Eye (tissue), 1 donor: ENCODE results near the gene TARS3.
"Not testable (repeated sequence)": the region's sequence is repeated elsewhere in the genome, so short reads cannot be mapped to it uniquely, and the experiment has no call there.

ENCODE experiments used
- DNase-seq: peaks from one replicate; pipeline ENCODE4 v3.0.0-alpha.2; 2015

TARS3 gene

GRCh38 chr15:101723874-101724674, at the start of gene TARS3:
Gene TARS3, minus strand, starts transcription at chr15:101724473. Its CDS starts 86 bp downstream, at chr15:101724387.
- DNase-seq = peak; percentile 96

DNA sequence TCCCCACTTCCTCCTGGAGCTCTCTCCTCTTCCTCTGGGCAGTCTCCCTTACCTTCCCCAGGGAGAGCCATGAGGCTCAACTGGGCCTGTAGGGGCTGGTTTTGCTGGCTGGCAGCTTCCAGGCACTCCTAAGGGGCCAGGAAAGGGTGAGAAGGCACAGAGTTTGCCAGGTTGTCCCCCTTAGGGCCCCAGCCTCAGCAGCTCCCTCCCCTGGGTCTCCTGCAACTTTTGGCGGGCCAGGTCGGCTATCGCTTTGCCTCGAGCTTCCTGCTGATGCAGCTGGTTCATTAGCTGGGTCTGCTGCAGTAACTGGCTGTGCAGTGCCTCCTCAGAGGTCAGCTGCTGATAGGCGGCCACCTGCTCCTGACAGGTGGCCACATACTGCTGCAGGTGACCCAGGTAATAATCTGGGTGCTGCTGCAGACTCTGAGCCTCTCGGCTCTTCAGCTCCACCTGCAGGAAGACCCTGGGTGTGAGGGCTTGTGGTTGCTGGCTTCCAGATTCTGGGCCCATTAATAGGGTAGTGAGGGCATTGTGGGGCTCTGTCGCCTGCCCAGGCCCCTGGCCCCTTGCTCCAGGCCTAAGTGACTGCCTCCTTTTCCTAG, 49.3 kb upstream of the TARS3 start:
- no peak for DNase-seq

DNA sequence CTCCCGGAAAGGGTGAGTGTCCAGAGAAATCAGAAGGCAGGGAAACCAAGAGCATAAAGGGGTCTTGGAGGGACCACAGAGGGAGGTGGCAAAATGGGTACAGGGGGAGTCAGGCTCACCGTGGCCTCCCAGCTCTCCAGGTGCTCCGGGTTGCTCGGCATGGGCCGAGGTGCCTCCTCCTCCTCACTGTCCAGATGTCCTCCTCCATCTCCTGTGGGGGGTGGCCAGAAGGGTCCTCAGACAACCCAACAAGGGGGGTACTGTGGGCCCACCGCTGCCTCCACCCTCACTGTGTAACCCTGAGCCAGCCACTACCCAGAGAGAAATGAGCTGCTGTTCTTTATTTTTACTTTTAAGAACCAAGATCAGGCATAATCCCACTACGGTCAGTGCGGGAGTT, 48.6 kb upstream of the TARS3 start:
- DNase-seq = no peak

DNA sequence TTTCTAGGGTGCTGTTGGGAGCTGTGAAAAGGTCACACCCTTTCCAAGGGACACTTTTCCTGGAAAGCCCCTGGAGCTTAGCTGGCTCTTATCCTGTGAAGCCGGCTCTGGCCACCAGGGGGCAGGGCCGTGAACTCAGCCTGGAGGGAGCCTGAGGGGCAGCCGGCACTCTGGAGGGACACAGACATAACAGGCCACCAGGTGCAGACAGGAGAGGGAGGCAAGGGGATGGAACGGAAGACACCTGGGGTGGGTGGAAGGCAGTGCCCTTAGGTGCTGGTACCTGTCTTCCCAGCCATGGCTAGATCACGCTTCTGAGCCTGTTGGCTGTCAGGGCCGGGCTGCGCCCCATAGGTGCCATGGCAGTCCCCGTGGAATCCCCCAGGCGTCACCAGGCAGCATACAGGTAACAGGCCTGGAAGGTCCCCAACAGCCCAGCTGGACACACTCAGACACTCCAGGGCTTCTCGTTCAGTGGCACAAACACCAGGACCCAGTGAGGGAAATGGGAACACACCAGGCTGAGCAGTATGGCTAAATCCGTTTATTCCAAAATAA, 42.9 kb upstream of the TARS3 start:
- not testable (repeated sequence) for DNase-seq

GRCh38 chr15:101765772-101766456, 41.6 kb upstream of the TARS3 start:
- no peak for DNase-seq

GRCh38 chr15:101765340-101765671, 41.0 kb upstream of the TARS3 start:
- DNase-seq = not testable (repeated sequence)

- not testable (repeated sequence) for DNase-seq
Observed at GRCh38 chr15:101764669-101765339, 40.5 kb upstream of the TARS3 start.

DNA sequence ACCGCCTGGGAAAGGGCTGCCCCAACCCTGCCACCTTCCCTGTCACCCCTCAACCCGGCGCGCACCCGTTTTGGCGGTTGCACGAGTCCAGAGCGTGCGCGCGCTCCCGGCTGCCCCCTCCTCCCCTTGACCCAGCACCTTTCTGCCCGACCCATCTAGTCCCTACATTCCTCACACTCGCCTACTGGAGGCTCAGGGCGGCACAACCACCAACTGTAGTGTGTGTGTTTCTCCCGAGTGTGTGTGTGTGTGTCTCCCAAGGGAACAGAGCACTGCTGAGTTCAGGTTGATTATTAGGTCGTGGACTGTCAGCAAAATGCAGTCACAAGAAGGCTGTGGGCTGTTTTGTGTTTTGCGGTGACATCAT, 22.4 kb upstream of the TARS3 start:
- not testable (repeated sequence) for DNase-seq

DNA sequence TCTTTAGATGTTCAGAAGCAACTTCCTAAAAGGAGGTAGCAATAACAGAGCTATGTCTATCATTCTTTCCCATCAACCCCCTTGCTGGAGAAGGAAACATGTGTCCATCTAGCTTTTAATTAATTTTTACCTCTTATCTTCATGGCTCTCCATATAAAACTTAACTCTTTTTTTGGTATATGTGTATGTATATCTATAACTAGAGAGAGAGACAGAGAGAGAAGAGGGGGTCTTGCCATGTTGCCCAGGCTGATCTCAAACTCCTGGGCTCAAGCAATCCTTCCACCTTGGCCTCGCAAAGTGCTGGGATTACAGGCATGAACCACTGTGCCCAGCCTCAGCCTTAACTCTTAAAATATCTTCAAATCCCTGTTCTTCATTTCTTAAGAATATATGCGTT, 10.6 kb upstream of the TARS3 start:
- not testable (repeated sequence) for DNase-seq

DNA sequence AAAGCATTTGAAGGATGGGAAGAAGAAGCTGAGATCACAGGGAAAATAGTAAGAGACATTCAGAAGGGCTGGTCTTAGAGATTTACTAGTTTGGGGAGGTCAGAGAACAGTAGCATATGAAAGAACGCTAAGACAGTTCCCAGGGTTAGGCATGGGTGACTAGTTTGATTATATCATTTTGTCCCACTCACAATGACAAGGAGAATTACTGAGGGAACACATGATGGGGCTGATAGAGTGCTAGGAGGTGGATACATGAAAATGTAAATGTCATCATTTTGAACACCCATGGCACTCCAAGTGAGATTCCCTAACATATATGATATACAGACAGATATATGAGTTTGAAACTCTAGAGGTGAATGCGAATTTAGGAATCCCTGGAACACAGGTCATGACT, 9.3 kb upstream of the TARS3 start:
- no peak for DNase-seq

GRCh38 chr15:101732772-101733171, 8.5 kb upstream of the TARS3 start:
- no peak for DNase-seq

GRCh38 chr15:101731746-101732145, 7.5 kb upstream of the TARS3 start:
- DNase-seq = no peak

- DNase-seq = no peak
Observed at GRCh38 chr15:101727186-101727585, 2.9 kb upstream of the TARS3 start.

GRCh38 chr15:101725073-101725472, 800 bp upstream of the TARS3 start:
- DNase-seq = no peak

DNA sequence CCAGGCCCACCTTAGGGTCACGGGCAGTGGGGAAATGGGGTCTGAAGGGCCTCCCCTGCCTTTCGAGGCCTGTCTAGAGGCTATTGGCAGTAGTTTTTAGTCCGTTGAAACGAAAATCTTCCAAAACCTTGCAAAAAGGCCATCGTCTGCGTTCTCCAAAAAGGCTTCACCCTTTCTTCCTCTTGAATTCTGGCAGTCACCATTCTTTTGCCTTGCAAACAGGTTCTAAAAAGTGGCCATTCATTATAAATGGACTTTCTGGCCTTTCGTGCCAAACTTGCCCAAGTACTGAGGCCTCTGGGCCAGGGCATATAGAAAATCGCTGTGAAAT, 367 bp upstream of the TARS3 start:
- DNase-seq = no peak

DNA sequence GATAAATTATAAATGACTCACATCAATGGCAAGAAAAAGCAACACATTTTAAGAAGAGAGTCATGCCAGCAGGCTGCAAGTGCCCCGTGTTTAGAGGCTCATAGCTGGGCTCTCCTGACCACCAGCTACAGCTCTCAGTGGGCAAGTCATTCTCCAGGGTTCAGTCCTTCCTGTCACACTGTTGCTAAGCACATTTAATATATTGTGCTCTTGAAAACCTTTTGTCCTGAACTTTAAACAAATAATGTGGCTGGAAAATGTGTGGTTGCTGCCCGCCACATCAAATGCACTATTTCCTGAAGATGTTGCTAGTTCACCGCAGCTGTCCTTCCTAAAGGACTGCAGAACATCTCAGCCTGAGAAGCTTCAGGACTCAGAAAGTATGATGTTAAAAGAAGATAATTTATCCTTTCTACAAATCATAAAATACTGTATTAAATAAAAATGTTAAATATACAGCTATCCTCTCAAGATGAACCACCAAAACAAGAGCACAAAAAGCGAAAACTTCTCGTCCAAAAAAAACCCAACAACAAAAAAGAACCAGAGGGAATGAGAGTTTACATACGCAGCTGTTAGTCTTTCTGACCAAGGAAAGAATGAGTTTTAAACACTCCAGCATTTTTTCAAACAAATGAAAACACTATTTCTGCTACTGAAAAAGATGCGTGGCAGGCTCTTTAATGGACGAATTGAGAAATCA, 951 bp downstream of the TARS3 start:
- no peak for DNase-seq

- DNase-seq = peak; percentile 39
Observed at GRCh38 chr15:101718896-101719295, 5.4 kb downstream of the TARS3 start.

DNA sequence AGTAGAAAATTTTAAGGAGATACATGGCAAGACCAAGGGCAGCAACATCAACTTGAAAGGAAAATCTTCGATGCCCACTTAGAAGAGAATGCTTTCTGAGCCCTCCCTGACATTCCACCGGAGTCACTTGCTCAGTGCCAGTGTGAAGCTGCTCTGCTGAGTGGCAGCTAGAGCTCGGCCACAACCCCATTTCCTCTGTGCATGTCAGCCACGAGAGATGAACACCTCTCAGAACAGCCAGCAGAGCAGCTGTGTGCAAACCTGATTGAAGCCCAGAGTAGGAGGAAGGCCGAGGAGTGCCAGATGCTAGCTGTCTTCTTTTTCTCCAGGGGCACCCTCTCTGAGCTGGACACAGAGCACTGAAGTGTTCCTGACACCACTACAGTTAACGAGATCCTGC, 12.2 kb downstream of the TARS3 start:
- peak; percentile 20 for DNase-seq

DNA sequence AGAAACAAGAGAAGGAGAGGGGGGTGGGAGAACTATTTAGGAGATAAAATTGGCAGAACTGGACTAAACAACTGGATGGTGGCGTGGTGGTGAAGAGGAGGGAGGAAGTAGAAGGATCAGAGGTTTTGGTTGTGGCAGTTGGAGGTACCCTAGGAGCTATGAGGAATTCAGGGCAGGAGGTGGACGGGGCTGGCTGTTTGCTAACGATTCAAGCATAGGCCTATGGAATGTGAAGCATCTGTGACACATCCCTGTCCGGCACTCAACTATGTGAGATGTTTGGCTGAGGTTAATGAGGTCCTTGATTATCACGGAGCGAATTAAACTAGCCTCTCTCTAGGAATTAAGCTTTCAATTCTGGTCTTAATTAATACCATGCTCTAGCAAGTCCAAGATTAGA, 13.5 kb downstream of the TARS3 start:
- peak; percentile 22 for DNase-seq

- no peak for DNase-seq
Observed at GRCh38 chr15:101709466-101709865, 14.8 kb downstream of the TARS3 start.

DNA sequence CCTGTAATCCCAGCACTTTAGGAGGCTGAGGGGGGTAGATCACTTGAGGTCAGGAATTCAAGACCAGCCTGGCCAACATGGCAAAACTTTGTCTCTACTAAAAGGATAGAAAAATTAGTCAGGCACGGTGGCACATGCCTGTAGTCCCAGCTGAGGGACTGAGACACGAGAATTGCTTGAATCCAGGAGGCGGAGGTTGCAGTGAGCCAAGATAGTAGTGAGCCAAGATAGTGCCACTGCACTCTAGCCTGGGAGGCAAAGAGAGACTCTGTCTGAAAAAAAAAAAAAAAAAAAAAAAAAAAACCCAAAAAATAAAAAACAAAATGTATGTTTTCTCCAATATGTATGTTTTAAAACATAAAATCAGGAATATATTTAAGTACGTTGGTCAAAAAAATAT, 16.3 kb downstream of the TARS3 start:
- no peak for DNase-seq

DNA sequence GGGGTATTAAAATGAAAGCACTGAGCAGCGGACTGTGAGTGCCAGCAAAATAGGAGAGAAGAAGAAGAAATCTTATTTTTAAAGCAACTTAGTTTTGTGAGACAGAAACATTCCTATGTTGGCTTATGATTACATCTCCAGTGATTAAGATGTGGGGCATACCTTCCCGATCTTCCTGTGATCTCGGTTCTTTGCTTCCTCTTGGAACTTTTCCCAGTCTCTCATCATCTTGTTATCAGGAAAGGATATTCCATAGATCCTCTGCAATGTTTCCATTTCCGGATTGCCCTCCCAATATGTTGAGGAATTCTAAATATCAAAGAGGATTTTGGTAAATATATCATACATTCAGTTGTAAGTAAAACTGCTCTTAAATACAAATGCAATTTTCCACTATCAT, 22.2 kb downstream of the TARS3 start:
- DNase-seq = no peak

- DNase-seq = no peak
Observed at GRCh38 chr15:101698314-101698713, 26.0 kb downstream of the TARS3 start.
